HCT116 (cell line): ENCODE data around the gene EHBP1. TPM values are rescaled to one million over a fixed set of nuclear protein-coding genes. Genes with fewer than 3 reads are reported as not detected.

Experiments
- ATAC-seq: fragments of 200-7000 bp; cut with Tn5 transposase; 2 replicates; pipeline ENCODE4 v1.9.1; 2020; ENCODE audit warnings: mild to moderate bottlenecking, moderate library complexity
- BruUV-seq: library from RNA; stranded (reverse); fragments of 400-500 nt; replicated peaks from 2 replicates; lab custom pipeline; 2021; lab: Mats Ljungman, UMichigan
- CTCF ChIA-PET: fragments of 300-600 bp; sonication (Branson Sonifier 250); formaldehyde crosslinking; loops from one replicate; lab custom pipeline; 2021; ENCODE audit warnings: antibody characterized with exemption; lab: Charles Lee
- POLR2A ChIA-PET: fragments of 300-600, 350-600 bp; sonication (Branson Sonifier 250); formaldehyde crosslinking; loops from one replicate; lab custom pipeline; 2021; ENCODE audit warnings: antibody characterized with exemption; lab: Charles Lee
- RAD21 ChIA-PET, 2 experiments: fragments of 300-600 bp; sonication (Branson Sonifier 250); formaldehyde crosslinking; loops; one replicate each; lab custom pipeline; 2023; ENCODE audit warnings: low total read pairs in 2 of 2; ENCODE audit not compliant: uncharacterized antibody in 2 of 2, unreplicated experiment in 2 of 2, low non-redundant PET in 1 of 2; lab: Charles Lee
- DNase-seq: peaks from one replicate; pipeline ENCODE4 v3.0.0-alpha.2; 2010; ENCODE audit warnings: low read depth, low spot score
- H2AFZ ChIP-seq: fragments of 200-600 bp; shearing (Covaris generic), sonication (generic); 2 replicates; pipeline ENCODE4 v1.6.1; 2017; ENCODE audit warnings: low read depth, mixed run types, mixed read lengths, antibody characterized with exemption, low read length; ENCODE audit not compliant: poor library complexity, severe bottlenecking
- H3K27ac ChIP-seq: 2 replicates; pipeline ENCODE4 v1.5.1; 2012; ENCODE audit warnings: low read depth, low read length
- H3K27me3 ChIP-seq: fragments of 200-600 bp; sonication (generic); 2 replicates; pipeline ENCODE4 v1.6.1; 2016; ENCODE audit warnings: mixed run types, low read length, mixed read lengths; ENCODE audit not compliant: insufficient read depth
- H3K36me3 ChIP-seq, 2 experiments: fragments of 200-500 bp in 1 of 2; fragments of 200-600 bp in 1 of 2; sonication (Bioruptor generic) in 1 of 2; sonication (generic) in 1 of 2; 2 replicates each; pipeline versions ENCODE4 v1.5.1 to v1.6.1; 2014 to 2016; ENCODE audit warnings: low read length in 2 of 2, inconsistent platforms in 1 of 2, mixed read lengths in 1 of 2, mixed run types in 1 of 2; ENCODE audit not compliant: insufficient read depth in 2 of 2, control insufficient read depth in 1 of 2
- H3K4me1 ChIP-seq, 2 experiments: fragments of 200-600 bp in 1 of 2; sonication (generic) in 1 of 2; 2 replicates each; pipeline versions ENCODE4 v1.5.1 to v1.6.1; 2012 to 2017; ENCODE audit warnings: low read length in 2 of 2, inconsistent platforms in 1 of 2, mild to moderate bottlenecking in 1 of 2, mixed read lengths in 1 of 2, mixed run types in 1 of 2, moderate library complexity in 1 of 2; ENCODE audit not compliant: insufficient read depth in 2 of 2, control insufficient read depth in 1 of 2
- H3K4me2 ChIP-seq: fragments of 200-600 bp; sonication (generic); 2 replicates; pipeline ENCODE4 v1.6.1; 2017; ENCODE audit warnings: mixed run types, low read length, mixed read lengths
- H3K4me3 ChIP-seq, 2 experiments: fragments of 200-600 bp in 1 of 2; sonication (generic) in 1 of 2; replicated peaks in 1 of 2; 2 replicates each; pipeline ENCODE4 v1.5.1; 2011 to 2016; ENCODE audit warnings: low read length in 2 of 2, control low read depth in 1 of 2, low read depth in 1 of 2, mild to moderate bottlenecking in 1 of 2, mixed read lengths in 1 of 2, mixed run types in 1 of 2
- H3K79me2 ChIP-seq: fragments of 200-600 bp; sonication (generic); 2 replicates; pipeline ENCODE4 v1.6.1; 2017; ENCODE audit warnings: mild to moderate bottlenecking, mixed run types, low read length, moderate library complexity, mixed read lengths; ENCODE audit not compliant: insufficient read depth
- H3K9ac ChIP-seq: fragments of 200-600 bp; sonication (generic); 2 replicates; pipeline ENCODE4 v1.6.1; 2016; ENCODE audit warnings: low read length, mixed read lengths
- H3K9me2 ChIP-seq: fragments of 200-600 bp; sonication (generic), shearing (Covaris generic); 2 replicates; pipeline ENCODE4 v1.6.1; 2017; ENCODE audit warnings: mixed run types, mild to moderate bottlenecking, moderate library complexity; ENCODE audit not compliant: insufficient read depth
- H3K9me3 ChIP-seq, 2 experiments: fragments of 200-500 bp in 1 of 2; fragments of 200-600 bp in 1 of 2; sonication (Bioruptor generic) in 1 of 2; sonication (generic) in 1 of 2; 2 replicates each; pipeline ENCODE4 v1.6.1; 2014 to 2017; ENCODE audit warnings: low read length in 2 of 2, mixed read lengths in 2 of 2, inconsistent platforms in 1 of 2, low read depth in 1 of 2, mild to moderate bottlenecking in 1 of 2, mixed run types in 1 of 2, moderate library complexity in 1 of 2; ENCODE audit not compliant: control insufficient read depth in 1 of 2, insufficient read depth in 1 of 2
- H4K20me1 ChIP-seq: fragments of 200-600 bp; sonication (generic), shearing (Covaris generic); 2 replicates; pipeline ENCODE4 v1.6.1; 2017; ENCODE audit warnings: mixed run types, mild to moderate bottlenecking, moderate library complexity; ENCODE audit not compliant: insufficient read depth
- ELF1 ChIP-seq: IDR thresholded peaks from 2 replicates; pipeline ENCODE4 v1.6.1; 2012; ENCODE audit warnings: low read depth, borderline replicate concordance
- EZH2phosphoT487 ChIP-seq: fragments of 200-600 bp; IDR thresholded peaks from 2 replicates; pipeline ENCODE4 v1.6.1; 2018; ENCODE audit warnings: antibody characterized with exemption, borderline replicate concordance
- JUND ChIP-seq: IDR thresholded peaks from 2 replicates; pipeline ENCODE4 v1.6.1; 2012
- SIN3A ChIP-seq: IDR thresholded peaks from 2 replicates; pipeline ENCODE4 v1.6.1; 2012; ENCODE audit warnings: low read depth
- YY1 ChIP-seq: IDR thresholded peaks from 2 replicates; pipeline ENCODE4 v1.6.1; 2011; ENCODE audit warnings: low read length, low read depth, moderate library complexity, mild to moderate bottlenecking; ENCODE audit not compliant: insufficient replicate concordance; ENCODE audit errors: extremely low read depth
- intact Hi-C: fragments of 100-400 bp; cut with micrococcal nuclease; formaldehyde crosslinking; loops from 2 replicates; pipeline ENCODE4 v1.10.0; 2022
- total RNA-seq: library from RNA; stranded (reverse); gene quantifications from one replicate; pipeline ENCODE4 v1.2.1, GENCODE V29; 2021; ENCODE audit not compliant: unreplicated experiment
- TF ChIP-seq, protein P1 (sequence below): IDR thresholded peaks from 2 replicates; pipeline ENCODE4 v1.6.1; 2011; ENCODE audit warnings: mild to moderate bottlenecking, low read length, moderate library complexity; ENCODE audit not compliant: insufficient replicate concordance; ENCODE audit errors: extremely low read depth
- TF ChIP-seq, protein P2 (sequence below), 3 experiments: fragments of 200-600 bp in 1 of 3; sonication (generic) in 1 of 3; IDR thresholded peaks in 2 of 3; conservative IDR thresholded peaks in 1 of 3; 2 replicates each; pipeline ENCODE4 v1.5.1; 2012 to 2017; ENCODE audit warnings: low read depth in 2 of 3, low read length in 2 of 3, antibody characterized with exemption in 1 of 3, borderline replicate concordance in 1 of 3, control low read depth in 1 of 3, mild to moderate bottlenecking in 1 of 3, mixed read lengths in 1 of 3, mixed run types in 1 of 3, moderate library complexity in 1 of 3; ENCODE audit not compliant: insufficient read depth in 1 of 3

Gene EHBP1
- total RNA-seq, 1 experiment from 2014 or later, result 89.9 TPM

DNA sequence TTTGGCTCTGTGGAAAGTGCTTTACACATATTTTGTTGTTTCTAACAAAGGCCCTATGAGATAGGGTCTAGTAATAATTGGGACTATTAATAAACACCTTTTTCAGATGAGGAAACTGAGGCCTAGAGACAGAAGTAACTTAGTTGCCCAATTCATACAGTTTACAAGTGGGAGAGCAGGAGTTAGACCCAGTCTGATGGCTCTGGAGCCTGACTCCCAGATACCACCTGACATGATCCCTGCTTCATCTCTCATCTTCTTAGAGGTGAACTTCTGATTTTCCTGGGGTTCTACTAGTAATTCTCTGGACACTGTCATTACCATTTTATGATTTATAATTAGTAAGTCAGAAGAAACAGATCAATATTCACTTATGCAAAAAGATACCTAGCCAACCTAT, 296.1 kb downstream of the EHBP1 start:
- no TSS peak for BruUV-seq
- H3K36me3 ChIP-seq, result peaks cover 9 to 19% of the 10 kb centered on the region in 2 experiments; a peak in 3 of 4 replicates
- H3K4me3 ChIP-seq, result no peak overlapping the region
- TF ChIP-seq, protein P1, sequence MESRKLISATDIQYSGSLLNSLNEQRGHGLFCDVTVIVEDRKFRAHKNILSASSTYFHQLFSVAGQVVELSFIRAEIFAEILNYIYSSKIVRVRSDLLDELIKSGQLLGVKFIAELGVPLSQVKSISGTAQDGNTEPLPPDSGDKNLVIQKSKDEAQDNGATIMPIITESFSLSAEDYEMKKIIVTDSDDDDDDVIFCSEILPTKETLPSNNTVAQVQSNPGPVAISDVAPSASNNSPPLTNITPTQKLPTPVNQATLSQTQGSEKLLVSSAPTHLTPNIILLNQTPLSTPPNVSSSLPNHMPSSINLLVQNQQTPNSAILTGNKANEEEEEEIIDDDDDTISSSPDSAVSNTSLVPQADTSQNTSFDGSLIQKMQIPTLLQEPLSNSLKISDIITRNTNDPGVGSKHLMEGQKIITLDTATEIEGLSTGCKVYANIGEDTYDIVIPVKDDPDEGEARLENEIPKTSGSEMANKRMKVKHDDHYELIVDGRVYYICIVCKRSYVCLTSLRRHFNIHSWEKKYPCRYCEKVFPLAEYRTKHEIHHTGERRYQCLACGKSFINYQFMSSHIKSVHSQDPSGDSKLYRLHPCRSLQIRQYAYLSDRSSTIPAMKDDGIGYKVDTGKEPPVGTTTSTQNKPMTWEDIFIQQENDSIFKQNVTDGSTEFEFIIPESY, result no peak
- TF ChIP-seq EZH2phosphoT487, result no peak
- TF ChIP-seq ELF1, result no peak
- no peak for TF ChIP-seq JUND
- TF ChIP-seq SIN3A, result no peak
- TF ChIP-seq, protein P2, sequence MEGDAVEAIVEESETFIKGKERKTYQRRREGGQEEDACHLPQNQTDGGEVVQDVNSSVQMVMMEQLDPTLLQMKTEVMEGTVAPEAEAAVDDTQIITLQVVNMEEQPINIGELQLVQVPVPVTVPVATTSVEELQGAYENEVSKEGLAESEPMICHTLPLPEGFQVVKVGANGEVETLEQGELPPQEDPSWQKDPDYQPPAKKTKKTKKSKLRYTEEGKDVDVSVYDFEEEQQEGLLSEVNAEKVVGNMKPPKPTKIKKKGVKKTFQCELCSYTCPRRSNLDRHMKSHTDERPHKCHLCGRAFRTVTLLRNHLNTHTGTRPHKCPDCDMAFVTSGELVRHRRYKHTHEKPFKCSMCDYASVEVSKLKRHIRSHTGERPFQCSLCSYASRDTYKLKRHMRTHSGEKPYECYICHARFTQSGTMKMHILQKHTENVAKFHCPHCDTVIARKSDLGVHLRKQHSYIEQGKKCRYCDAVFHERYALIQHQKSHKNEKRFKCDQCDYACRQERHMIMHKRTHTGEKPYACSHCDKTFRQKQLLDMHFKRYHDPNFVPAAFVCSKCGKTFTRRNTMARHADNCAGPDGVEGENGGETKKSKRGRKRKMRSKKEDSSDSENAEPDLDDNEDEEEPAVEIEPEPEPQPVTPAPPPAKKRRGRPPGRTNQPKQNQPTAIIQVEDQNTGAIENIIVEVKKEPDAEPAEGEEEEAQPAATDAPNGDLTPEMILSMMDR (IDR thresholded peaks at IDR 0.05 in 2 of 3, conservative IDR thresholded peaks at IDR 0.05 in 1 of 3; ENCODE audit: borderline replicate concordance in 1 of 3, insufficient read depth in 1 of 3, low read depth in 2 of 3, low read length in 2 of 3), result no peak
- TF ChIP-seq YY1, result no peak
- H2AFZ ChIP-seq, result no peak overlapping the region
- H3K4me1 ChIP-seq, result no peaks in the 10 kb centered on the region
- no peaks in the 10 kb centered on the region for H3K9me3 ChIP-seq
- no peak overlapping the region for H3K9ac ChIP-seq
- DNase-seq (no peak), ATAC-seq (no peak)
- RAD21 ChIA-PET, result no interaction called here
- intact Hi-C loops, result no loop called here
- no peaks in the 10 kb centered on the region for H3K79me2 ChIP-seq
- no peaks in the 10 kb centered on the region for H3K9me2 ChIP-seq
- CTCF ChIA-PET, result no interaction called here
- H3K4me2 ChIP-seq, result no peak overlapping the region
- H4K20me1 ChIP-seq, result no peaks in the 10 kb centered on the region
- no peak overlapping the region for H3K27ac ChIP-seq
- POLR2A ChIA-PET, result no interaction called here
- H3K27me3 ChIP-seq, result no peaks in the 10 kb centered on the region
